ENCODE results near the gene ZNF2. TPM values are rescaled to one million over a fixed set of nuclear protein-coding genes. Genes with fewer than 3 reads are reported as not detected.
"Not testable (repeated sequence)": the region's sequence is repeated elsewhere in the genome, so short reads cannot be mapped to it uniquely, and the experiment has no call there.

The ZNF2 gene
- total RNA-seq, 2 experiments from 2014 or later = 5.8 to 6.6 TPM

- DNase-seq (no peak), ATAC-seq (ENCODE audit: low read depth) (no peak)
- Mint-ChIP-seq H3K9me3 (peaks cover 3% of the 10 kb centered on the region), H3K4me1 (peaks cover 18% of the 10 kb centered on the region), H3K36me3 (peaks cover 12% of the 10 kb centered on the region), H3K27ac (peak overlapping the region; percentile 90), H3K4me3 (peak overlapping the region; percentile 99), H3K27me3 (no peaks in the 10 kb centered on the region)
- POLR2A ChIA-PET = interaction anchor here (0.6 to 1.8 kb wide), 4 partner anchors 9 to 140 kb away, joined by 3 to 4 read pairs (median 4); partner anchors contain the start of genes MAL and MRPS5
Measured at GRCh38 chr2:95166065-95166763, 605 bp downstream of the ZNF2 start.

- H3K36me3 Mint-ChIP-seq = peaks cover 10% of the 10 kb centered on the region
Measured at GRCh38 chr2:95171902-95172301, 6.3 kb downstream of the ZNF2 start.

DNA sequence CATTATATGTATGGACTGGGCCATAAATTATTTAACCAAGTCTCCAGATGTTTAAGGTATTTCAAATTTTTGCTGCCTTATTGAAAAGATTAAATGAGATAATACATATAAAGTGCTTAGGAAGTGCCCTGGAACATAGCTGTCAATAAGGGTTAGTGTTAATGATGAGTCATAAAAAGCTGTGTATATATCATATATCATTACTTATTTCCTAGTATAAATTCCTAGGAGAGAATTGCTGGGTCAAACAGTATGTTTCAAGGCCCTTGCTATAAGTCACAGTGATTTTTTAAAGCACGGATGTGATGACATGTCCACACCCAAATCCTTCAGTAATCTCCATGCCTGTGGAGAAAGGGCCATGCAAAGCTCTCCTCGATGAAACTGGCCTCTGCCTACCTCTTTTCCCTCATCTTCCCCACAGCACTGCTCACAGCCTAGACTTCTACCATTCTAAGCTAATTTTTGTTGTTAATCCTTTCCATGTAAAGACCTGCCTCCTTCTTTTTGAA, 8.5 kb downstream of the ZNF2 start:
- POLR2A ChIA-PET = interaction anchor here (1.2 kb wide), 1 partner anchor 9 kb away, joined by 3 read pairs; no protein-coding TSS in a partner anchor
- Mint-ChIP-seq H3K9me3 (peaks cover 9% of the 10 kb centered on the region), H3K36me3 (peaks cover 23% of the 10 kb centered on the region), H3K27ac (no peak overlapping the region), H3K27me3 (no peaks in the 10 kb centered on the region), H3K4me1 (no peaks in the 10 kb centered on the region), H3K4me3 (no peak overlapping the region)
- ATAC-seq (ENCODE audit: low read depth) (no peak), DNase-seq (no peak)

More at GRCh38 chr2:95171902-95172301, 6.3 kb downstream of the ZNF2 start:
- no peak overlapping the region for H3K4me3 Mint-ChIP-seq
- H3K4me1 Mint-ChIP-seq = peaks cover 3% of the 10 kb centered on the region
- no peaks in the 10 kb centered on the region for H3K27me3 Mint-ChIP-seq
- POLR2A ChIA-PET = no interaction called here
- peaks cover 8% of the 10 kb centered on the region for H3K9me3 Mint-ChIP-seq
- H3K27ac Mint-ChIP-seq = no peak overlapping the region
- ATAC-seq (ENCODE audit: low read depth) (no peak), DNase-seq (no peak)

DNA sequence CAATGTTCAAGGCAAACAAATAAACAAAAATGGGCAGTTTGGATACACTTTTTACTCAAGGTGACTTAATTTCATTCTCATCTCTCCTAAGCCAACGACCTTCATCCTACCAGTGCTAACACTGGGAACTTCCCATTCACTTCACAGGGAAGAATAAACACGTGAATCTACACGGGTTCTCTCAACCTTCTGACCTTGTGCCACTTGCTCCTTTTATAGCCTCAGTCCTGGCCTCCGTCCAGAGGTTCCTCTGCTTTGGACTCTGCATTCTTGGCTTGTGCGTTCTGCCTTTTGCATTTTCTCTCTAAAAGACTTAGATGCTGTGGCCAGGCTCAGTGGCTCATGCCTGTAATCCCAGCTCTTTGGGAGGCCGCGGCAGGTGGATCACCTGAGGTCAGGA, 13.8 kb downstream of the ZNF2 start:
- Mint-ChIP-seq H3K36me3 (peaks cover 70% of the 10 kb centered on the region), H3K4me1 (no peaks in the 10 kb centered on the region), H3K9me3 (peaks cover 28% of the 10 kb centered on the region), H3K27ac (no peak overlapping the region), H3K4me3 (no peak overlapping the region), H3K27me3 (no peaks in the 10 kb centered on the region)
- DNase-seq (no peak), ATAC-seq (ENCODE audit: low read depth) (no peak)
- POLR2A ChIA-PET = no interaction called here

- H3K4me1 Mint-ChIP-seq = no peaks in the 10 kb centered on the region
- H3K4me3 Mint-ChIP-seq = no peak overlapping the region
- H3K27ac Mint-ChIP-seq = no peak overlapping the region
- ATAC-seq (ENCODE audit: low read depth) = no peak
- no peaks in the 10 kb centered on the region for H3K27me3 Mint-ChIP-seq
- peaks cover 29% of the 10 kb centered on the region for H3K9me3 Mint-ChIP-seq
- POLR2A ChIA-PET = no interaction called here
- H3K36me3 Mint-ChIP-seq = peaks cover 69% of the 10 kb centered on the region
- no peak for DNase-seq
Measured at GRCh38 chr2:95181774-95182173, 16.2 kb downstream of the ZNF2 start.

- no peak for ATAC-seq (ENCODE audit: low read depth)
- POLR2A ChIA-PET = no interaction called here
Measured at GRCh38 chr2:95185197-95185596, 19.6 kb downstream of the ZNF2 start.

GRCh38 chr2:95185973-95186372, 20.4 kb downstream of the ZNF2 start:
- POLR2A ChIA-PET = no interaction called here
- peaks cover 33% of the 10 kb centered on the region for H3K36me3 Mint-ChIP-seq
- no peak overlapping the region for H3K4me3 Mint-ChIP-seq
- H3K27ac Mint-ChIP-seq = no peak overlapping the region
- H3K9me3 Mint-ChIP-seq = peaks cover 17% of the 10 kb centered on the region
- H3K27me3 Mint-ChIP-seq = peaks cover 6% of the 10 kb centered on the region
- ATAC-seq (ENCODE audit: low read depth) = no peak
- DNase-seq = no peak
- H3K4me1 Mint-ChIP-seq = no peaks in the 10 kb centered on the region

More at GRCh38 chr2:95185197-95185596, 19.6 kb downstream of the ZNF2 start:
- Mint-ChIP-seq H3K9me3 (peaks cover 22% of the 10 kb centered on the region), H3K27ac (no peak overlapping the region), H3K27me3 (peaks cover 5% of the 10 kb centered on the region), H3K4me1 (no peaks in the 10 kb centered on the region), H3K4me3 (no peak overlapping the region), H3K36me3 (peaks cover 41% of the 10 kb centered on the region)
- no peak for DNase-seq

DNA sequence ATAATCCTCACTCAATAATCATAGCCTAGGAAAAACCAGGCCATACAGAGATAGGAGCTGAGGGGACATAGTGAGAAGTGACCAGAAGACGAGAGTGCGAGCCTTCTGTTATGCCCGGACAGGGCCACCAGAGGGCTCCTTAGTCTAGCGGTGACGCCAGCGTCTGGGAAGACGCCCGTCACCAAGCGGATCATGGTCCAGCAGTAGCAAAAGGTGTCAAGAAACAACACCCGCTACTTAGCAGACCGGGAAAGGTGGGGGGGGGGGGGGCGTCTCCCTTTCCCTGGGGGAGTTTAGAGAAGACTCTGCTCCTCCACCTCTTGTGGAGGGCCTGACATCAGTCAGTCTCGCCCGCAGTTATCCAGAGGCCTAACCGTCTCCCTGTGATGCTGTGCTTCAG, 27.3 kb downstream of the ZNF2 start:
- POLR2A ChIA-PET; ATAC-seq (ENCODE audit: low read depth); H3K27ac Mint-ChIP-seq; H3K9me3 Mint-ChIP-seq; H3K27me3 Mint-ChIP-seq; H3K4me3 Mint-ChIP-seq; H3K4me1 Mint-ChIP-seq; H3K36me3 Mint-ChIP-seq: not testable (repeated sequence)
- DNase-seq = peak; percentile 54

GRCh38 chr2:95203911-95204310, 38.3 kb downstream of the ZNF2 start:
- DNase-seq (no peak), ATAC-seq (ENCODE audit: low read depth) (no peak)
- Mint-ChIP-seq H3K27me3 (no peaks in the 10 kb centered on the region), H3K4me1 (peaks cover 5% of the 10 kb centered on the region), H3K4me3 (no peak overlapping the region), H3K27ac (no peak overlapping the region), H3K9me3 (peaks cover 9% of the 10 kb centered on the region), H3K36me3 (peaks cover 7% of the 10 kb centered on the region)
- POLR2A ChIA-PET = no interaction called here

DNA sequence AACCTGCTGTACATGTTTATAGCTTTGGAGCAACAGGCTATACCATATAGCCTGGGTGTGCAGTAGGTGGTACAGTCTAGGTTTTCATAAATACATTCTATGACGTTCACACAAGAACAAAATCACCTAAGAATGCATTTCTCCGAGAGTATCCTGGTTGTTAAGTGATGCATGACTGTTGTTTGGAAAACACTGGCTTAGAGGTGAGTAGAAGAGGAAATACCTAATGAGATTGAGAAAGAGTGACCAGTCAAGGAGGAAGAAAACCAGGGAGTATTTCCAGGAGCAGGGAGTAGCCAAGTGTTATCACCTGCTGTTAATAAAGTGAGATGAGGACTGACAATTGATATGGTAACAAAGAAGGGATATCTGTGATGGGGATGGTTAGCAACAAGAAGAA, 38.8 kb downstream of the ZNF2 start:
- peaks cover 14% of the 10 kb centered on the region for H3K9me3 Mint-ChIP-seq
- no peaks in the 10 kb centered on the region for H3K27me3 Mint-ChIP-seq
- H3K4me1 Mint-ChIP-seq = peaks cover 5% of the 10 kb centered on the region
- H3K27ac Mint-ChIP-seq = no peak overlapping the region
- POLR2A ChIA-PET = no interaction called here
- no peak for DNase-seq
- H3K36me3 Mint-ChIP-seq = peaks cover 11% of the 10 kb centered on the region
- H3K4me3 Mint-ChIP-seq = no peak overlapping the region
- ATAC-seq (ENCODE audit: low read depth) = no peak

DNA sequence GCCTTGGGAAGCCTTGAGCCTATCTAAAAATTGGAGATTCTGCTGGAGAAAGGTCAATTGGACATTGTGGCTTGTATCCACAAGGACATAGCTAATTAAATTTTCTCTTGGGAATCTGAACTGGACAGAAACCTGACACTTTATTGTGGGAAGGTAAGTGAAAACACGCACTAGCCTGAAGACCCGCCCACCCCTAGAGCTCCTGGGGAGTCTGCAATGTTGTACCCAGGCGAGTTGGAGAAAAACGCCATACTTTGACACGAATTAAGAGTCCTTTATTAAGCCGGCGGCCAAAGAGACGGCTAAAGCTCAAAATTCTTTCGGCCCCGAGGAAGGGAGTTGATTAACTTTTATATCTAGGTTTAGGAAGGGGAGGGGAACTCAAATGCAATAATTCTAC, 40.5 kb downstream of the ZNF2 start:
- H3K9me3 Mint-ChIP-seq = peaks cover 24% of the 10 kb centered on the region
- no peaks in the 10 kb centered on the region for H3K27me3 Mint-ChIP-seq

DNA sequence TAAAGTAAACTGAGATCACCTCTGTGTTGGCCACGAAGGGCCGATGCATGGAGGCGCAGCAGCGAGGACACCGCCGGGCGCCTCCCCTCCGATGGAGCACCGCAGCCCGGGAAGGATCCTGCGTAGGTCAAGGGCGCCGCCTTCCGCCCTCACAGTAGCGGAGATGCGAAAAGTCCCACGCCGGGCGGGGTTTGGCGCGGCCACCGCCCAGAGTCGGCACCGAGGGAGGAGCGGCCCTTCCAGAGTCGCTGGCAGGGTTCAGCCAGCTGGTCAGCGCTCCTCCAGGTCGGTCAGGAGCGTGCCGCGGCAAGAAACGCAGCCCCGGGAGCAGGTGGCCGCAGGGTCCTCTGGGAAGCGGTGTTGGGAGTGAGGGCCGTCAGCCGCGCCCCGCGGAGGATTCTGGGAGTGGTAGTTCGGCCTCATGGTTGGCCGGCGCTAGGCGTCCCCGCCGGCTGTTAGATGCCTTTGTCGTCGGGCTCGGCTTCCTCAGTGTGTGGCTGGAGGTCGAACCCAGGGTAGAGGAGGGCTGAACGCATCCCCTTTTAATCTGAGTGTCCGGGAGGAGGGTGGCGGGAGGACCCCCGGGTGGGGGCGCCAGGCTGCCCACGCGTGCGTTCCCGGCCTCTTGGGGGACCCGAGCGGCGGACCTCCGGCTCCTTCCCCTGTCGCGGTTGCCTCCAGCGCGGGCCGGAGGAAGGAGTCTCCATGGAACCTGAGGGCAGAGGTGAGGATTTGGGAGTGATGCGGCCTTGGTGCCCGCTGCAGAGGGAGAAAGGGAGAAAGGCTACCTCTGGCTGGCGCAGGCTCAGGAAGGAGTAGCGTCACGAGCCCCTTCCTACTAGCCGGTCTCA, 41.7 kb downstream of the ZNF2 start, which contains the start of gene ZNF892:
Gene ZNF892, plus strand, starts transcription at position 411 of the 851 bp plus-strand sequence. Its CDS starts 295 bp downstream, at position 706.
- H3K27ac Mint-ChIP-seq = peak within 1 kb of the TSS; percentile 71
- no peaks in the 10 kb centered on the region for H3K27me3 Mint-ChIP-seq
- peaks cover 5% of the 10 kb centered on the region for H3K4me1 Mint-ChIP-seq
- peak within 1 kb of the TSS; percentile 91 for H3K4me3 Mint-ChIP-seq
- H3K9me3 Mint-ChIP-seq = peaks cover 31% of the 10 kb centered on the region
- POLR2A ChIA-PET = interaction anchor here (1.0 kb wide), 1 partner anchor 182 kb away, joined by 3 read pairs; the partner anchor contains the start of gene MAL
- peaks cover 33% of the 10 kb centered on the region for H3K36me3 Mint-ChIP-seq
- DNase-seq = peak; percentile 87
- ATAC-seq (ENCODE audit: low read depth) = peak; percentile 98

More for the DNA sequence above, 40.5 kb downstream of the ZNF2 start:
- Mint-ChIP-seq H3K36me3 (peaks cover 22% of the 10 kb centered on the region), H3K4me3 (peak overlapping the region; percentile 91), H3K4me1 (peaks cover 5% of the 10 kb centered on the region), H3K27ac (no peak overlapping the region)
- POLR2A ChIA-PET = no interaction called here
- no peak for ATAC-seq (ENCODE audit: low read depth)
- DNase-seq = no peak

GRCh38 chr2:95208106-95208505, 42.5 kb downstream of the ZNF2 start:
- H3K9me3 Mint-ChIP-seq = peaks cover 33% of the 10 kb centered on the region
- DNase-seq (no peak), ATAC-seq (ENCODE audit: low read depth) (no peak)
- H3K4me1 Mint-ChIP-seq = peaks cover 5% of the 10 kb centered on the region
- peak overlapping the region; percentile 91 for H3K4me3 Mint-ChIP-seq
- POLR2A ChIA-PET = no interaction called here
- H3K36me3 Mint-ChIP-seq = peaks cover 40% of the 10 kb centered on the region
- no peak overlapping the region for H3K27ac Mint-ChIP-seq
- no peaks in the 10 kb centered on the region for H3K27me3 Mint-ChIP-seq

All from activated naive CD8-positive, alpha-beta T cell treated with anti-CD3 and anti-CD28 coated beads, Interleukin-2, amount 10 ng/mL, durations not matched to agents 7 days and 5 days (primary cell).